RCC 7860 (cell line): Measurements from ENCODE around the gene SLC22A14.
"Not testable (repeated sequence)": the region's sequence is repeated elsewhere in the genome, so short reads cannot be mapped to it uniquely, and the experiment has no call there.

Experiments
- DNase-seq: peaks from one replicate; pipeline ENCODE4 v3.0.0-alpha.2; 2015; ENCODE audit warnings: low spot score
- FAIRE-seq: peaks from 2 replicates; lab custom pipeline; 2012; peaks lifted over from hg19 to GRCh38; lab: Jason Lieb, UNC

The SLC22A14 gene

GRCh38 chr3:38312356-38312755 is 30.3 kb downstream of the SLC22A14 start:
- no peak for FAIRE-seq
- DNase-seq = no peak

- no peak for DNase-seq
- no peak for FAIRE-seq
These were observed 31.2 kb downstream of the SLC22A14 start for GRCh38 chr3:38313263-38313662.

GRCh38 chr3:38313695-38314094 is 31.6 kb downstream of the SLC22A14 start:
- FAIRE-seq (no peak), DNase-seq (no peak)

DNA sequence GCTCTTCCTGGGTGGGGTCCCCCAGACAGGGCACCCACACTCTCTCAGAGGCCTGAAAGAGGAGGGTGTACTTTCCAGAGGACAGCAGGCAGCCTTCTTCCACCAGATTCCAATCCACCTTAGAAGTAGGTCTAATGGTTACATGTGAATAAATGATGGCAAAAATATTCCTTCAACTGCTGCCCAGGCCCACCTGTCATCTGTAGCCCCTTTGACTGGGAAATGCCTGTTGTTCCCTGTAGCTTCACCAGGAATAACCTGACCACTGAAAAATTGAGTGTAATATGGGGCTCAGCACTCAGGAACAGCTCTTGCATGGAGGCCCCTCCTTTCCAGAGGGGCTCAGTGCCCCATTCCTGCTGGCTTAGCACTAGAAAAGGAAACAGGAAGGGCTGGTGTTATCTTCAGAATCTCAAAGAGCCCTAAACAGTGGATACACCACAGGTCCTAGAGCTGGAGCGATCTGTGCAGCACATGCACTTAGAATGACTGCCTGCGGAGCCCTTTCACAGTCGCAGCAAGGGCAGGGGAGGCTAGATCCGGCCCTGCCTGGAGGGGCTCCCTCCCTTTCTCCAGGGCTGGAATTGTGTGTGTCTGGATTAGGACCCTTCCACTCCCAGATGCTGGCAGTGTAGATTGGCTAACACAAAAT is 32.1 kb downstream of the SLC22A14 start:
- DNase-seq (no peak), FAIRE-seq (no peak)

GRCh38 chr3:38314764-38315487 is 32.8 kb downstream of the SLC22A14 start:
- no peak for FAIRE-seq
- DNase-seq = no peak

DNA sequence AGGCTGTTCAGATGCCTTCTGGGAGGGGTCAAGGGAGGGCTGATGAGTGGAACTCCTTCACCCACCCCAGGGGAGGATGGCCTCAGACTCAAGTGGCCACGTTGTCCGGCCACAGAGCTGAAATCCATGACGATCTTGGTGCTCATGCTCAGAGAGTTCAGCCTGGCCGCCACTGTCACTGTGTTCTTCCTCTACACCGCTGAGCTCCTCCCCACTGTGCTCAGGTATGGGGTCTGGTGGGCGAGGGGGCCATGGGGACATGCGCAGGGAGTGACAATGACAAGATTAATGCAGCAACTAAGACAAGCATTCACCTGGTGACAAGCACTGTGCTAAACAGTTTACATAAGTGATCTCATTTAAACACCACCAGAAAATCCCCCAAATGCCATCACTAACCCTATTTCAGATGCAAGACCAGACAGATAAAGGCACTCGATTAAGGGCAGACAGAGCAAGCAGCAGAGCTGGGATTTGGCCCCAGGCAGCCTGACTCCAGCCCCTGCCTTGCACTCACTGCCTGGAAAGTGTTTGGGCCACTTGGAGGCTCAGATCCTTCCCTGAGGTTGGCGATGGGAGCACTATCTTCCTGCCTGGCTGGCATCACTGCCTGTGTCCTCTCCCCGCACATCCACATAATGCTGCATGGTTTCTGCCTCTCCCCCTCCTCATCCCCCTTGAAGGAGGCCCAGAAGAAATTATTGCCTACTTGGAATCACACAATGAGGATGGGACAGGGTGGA is 33.6 kb downstream of the SLC22A14 start:
- DNase-seq (no peak), FAIRE-seq (no peak)

DNA sequence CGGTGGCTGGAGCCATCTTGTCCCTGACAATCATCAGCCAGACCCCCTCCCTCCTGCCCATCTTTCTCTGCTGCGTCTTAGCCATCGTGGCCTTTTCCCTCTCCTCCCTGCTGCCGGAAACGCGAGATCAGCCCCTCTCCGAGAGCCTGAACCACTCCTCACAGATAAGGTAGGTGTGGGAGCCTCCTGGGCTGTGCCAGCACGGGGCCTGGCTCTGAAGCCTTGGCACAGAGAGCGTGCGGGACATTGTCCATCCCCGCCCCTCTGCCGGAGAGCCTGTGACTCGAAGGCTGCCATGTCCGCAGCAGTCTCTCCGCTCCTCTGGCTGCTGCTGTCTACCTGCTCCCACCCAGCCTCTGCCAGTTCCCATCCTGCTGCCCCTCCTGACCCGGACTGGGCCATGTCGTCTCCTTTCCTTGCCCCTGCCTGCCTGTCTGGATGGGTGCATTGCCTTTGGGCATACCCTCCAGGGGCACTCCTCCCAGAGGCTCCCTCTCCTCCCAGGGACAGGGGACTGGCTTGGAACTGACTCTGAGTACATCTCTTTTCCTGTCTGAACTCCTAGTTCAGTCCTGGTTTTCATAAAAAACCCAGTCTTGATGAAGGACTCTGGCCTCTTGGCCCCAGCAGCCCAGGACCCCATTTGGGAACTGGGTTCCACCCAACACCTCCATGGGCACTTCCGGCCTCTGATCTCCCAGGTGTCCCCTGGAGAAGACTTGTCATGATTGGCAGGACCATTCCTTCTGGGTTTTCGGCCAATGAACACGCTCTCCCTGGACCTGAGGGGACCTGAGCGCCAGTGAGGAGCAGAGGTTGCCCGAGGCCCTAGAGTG is 34.5 kb downstream of the SLC22A14 start:
- no peak for FAIRE-seq
- no peak for DNase-seq

GRCh38 chr3:38317192-38317759 is 35.2 kb downstream of the SLC22A14 start:
- no peak for DNase-seq
- FAIRE-seq = no peak

DNA sequence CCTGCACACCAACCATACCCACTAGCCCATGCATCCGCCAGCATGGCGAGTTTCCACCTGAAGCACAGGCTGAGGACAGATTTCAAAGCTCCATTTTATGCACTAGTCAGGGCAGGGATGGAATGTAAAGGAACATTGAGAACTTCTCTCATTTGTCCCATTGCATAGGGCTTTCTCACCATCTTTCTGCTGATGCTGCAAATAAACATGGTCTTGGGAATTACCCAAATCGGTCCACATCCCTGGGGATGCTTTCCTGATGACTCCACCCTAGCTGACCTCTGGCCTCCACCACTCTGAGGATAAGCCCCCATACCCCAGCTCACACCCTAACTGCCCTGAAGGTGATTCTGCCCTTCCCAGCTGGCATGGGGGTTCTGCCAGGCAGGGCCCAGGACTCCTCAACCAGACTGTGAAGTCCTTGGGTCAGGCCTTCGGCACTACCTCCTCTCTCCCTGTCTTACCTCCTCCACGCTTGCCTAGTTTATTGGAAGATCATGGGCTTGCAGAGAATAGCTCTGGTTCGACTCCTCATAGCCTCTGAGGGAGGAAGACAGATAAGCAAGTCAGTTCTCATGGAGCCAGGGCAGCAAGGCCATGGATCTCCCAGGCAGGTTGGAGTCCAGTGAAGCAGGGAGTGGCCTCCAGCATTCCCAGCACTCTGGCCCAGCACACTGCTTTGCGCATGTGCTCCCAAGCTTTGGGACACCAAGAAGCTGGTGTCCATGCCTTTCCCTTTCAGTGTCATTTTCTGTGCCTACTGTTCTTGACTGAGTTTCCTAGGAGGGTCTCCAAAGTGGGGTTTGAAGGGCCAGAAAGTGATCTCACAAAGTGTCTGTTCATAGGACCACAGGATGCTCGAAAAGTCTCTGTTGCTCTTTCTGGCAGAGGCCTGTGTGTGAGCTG is 36.9 kb downstream of the SLC22A14 start:
- FAIRE-seq (no peak), DNase-seq (no peak)

DNA sequence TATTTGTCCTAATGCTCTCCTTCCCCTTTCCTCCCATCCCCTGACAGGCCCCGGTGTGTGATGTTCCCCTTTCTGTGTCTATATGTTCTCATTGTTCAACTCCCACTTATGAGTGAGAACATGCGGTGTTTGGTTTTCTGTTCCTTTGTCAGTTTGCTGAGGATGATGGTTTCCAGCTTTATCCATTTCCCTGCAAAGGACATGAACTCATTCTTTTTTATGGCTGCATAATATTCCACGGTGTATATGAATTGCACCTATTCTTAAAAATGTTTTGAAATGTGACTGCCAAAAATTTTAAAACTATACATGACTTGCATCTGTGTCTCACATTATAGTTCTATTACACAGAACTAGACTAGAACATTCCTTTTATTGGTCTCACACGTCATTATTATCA is 38.5 kb downstream of the SLC22A14 start:
- not testable (repeated sequence) for DNase-seq, FAIRE-seq

GRCh38 chr3:38323060-38323459 is 41.0 kb downstream of the SLC22A14 start:
- no peak for FAIRE-seq
- no peak for DNase-seq

DNA sequence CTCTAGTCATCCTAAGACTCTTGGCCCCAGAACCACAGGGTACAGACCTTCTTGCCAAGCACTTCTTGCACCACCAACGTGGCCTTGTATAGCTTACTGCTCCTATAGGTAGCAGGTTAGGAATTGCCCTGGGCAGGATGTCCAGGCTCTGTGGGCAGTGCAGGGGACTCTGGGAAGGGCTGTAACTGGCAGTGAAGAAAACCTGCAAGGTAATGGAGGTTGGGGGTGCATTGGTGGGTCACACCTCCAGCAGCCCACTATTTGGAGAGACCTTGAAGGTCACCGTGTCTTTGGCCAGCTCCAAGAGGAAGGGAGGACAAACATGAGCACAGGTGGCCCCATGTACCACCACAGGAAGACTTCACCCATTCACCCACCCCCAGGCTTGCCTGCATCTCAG is 43.2 kb downstream of the SLC22A14 start:
- FAIRE-seq (no peak), DNase-seq (no peak)

DNA sequence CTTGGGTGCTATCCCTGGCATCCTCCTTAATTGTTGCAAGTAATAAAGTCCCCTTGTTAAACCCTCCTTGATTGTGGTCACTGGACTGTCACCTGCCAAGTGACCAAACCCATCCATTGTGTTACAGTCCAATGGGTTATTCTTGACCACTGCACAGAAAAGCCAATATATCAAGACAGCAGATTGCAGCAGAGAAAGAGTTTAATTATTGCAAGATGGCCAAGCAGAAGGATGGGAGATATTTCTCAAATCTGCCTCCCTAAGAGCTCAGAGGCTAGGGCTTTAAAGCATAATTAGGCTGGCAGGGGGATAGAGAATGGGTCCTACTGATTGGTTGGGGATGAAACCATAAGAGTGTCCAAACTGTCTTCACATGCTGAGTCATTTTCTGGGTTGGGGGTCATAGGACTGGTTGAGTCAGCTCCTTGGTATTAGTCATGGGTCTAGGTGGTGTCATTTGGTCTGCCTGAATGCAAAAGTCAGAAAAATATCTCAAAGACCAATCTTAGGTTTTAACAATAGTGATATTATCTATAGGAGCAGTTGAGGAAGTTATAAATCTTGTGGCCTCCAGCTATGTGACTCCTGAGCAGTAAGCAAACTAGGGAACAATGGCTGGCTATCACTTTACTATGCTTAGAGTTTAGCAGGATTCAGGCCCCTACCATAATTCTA is 45.4 kb downstream of the SLC22A14 start:
- DNase-seq = peak; percentile 49
- no peak for FAIRE-seq

- FAIRE-seq (no peak), DNase-seq (no peak)
These were observed 49.3 kb downstream of the SLC22A14 start for GRCh38 chr3:38331257-38332022.

GRCh38 chr3:38332201-38332600 is 50.1 kb downstream of the SLC22A14 start:
- no peak for DNase-seq
- no peak for FAIRE-seq

GRCh38 chr3:38334142-38335055 is 52.3 kb downstream of the SLC22A14 start:
- DNase-seq = no peak
- FAIRE-seq = no peak

- DNase-seq = no peak
- no peak for FAIRE-seq
These were observed 53.2 kb downstream of the SLC22A14 start for GRCh38 chr3:38335263-38335662.
